HG03175 (cell line): Measurements from ENCODE around the gene MSI1.

ENCODE experiments used
- ATAC-seq: cut with Tn5 transposase; IDR thresholded peaks from one replicate; pipeline ENCODE4 v1.9.1; 2021; ENCODE audit warnings: mild to moderate bottlenecking, moderate library complexity; ENCODE audit not compliant: unreplicated experiment

The MSI1 gene

GRCh38 chr12:120377611-120378010 is 8.6 kb upstream of the MSI1 start:
- no peak for ATAC-seq

GRCh38 chr12:120376934-120377572 is 8.1 kb upstream of the MSI1 start:
- no peak for ATAC-seq

GRCh38 chr12:120376416-120376815 is 7.5 kb upstream of the MSI1 start:
- no peak for ATAC-seq

GRCh38 chr12:120376009-120376408 is 7.0 kb upstream of the MSI1 start:
- no peak for ATAC-seq

GRCh38 chr12:120373683-120374082 is 4.7 kb upstream of the MSI1 start:
- ATAC-seq: no peak

- ATAC-seq: no peak
Observed at GRCh38 chr12:120370343-120371243, 1.6 kb upstream of the MSI1 start.

GRCh38 chr12:120369603-120370342 is 809 bp upstream of the MSI1 start:
- ATAC-seq: no peak

GRCh38 chr12:120367924-120368788 is 808 bp downstream of the MSI1 start:
- ATAC-seq: no peak

GRCh38 chr12:120367233-120367923 is 1.6 kb downstream of the MSI1 start:
- no peak for ATAC-seq

GRCh38 chr12:120366845-120367232 is 2.1 kb downstream of the MSI1 start:
- no peak for ATAC-seq

- no peak for ATAC-seq
Observed at GRCh38 chr12:120366341-120366705, 2.6 kb downstream of the MSI1 start.

- ATAC-seq: no peak
Observed at GRCh38 chr12:120365675-120366340, 3.2 kb downstream of the MSI1 start.

- ATAC-seq: no peak
Observed at GRCh38 chr12:120364487-120364886, 4.5 kb downstream of the MSI1 start.

GRCh38 chr12:120363274-120363855 is 5.6 kb downstream of the MSI1 start:
- ATAC-seq: no peak

GRCh38 chr12:120362516-120363273 is 6.3 kb downstream of the MSI1 start:
- ATAC-seq: no peak

GRCh38 chr12:120361506-120362208 is 7.3 kb downstream of the MSI1 start:
- no peak for ATAC-seq

GRCh38 chr12:120359128-120359527 is 9.8 kb downstream of the MSI1 start:
- ATAC-seq: no peak
